GM18951 (cell line): Measurements from ENCODE around the gene VTI1A.

Experiments used
- POLR2A ChIP-seq: IDR thresholded peaks from 4 replicates; pipeline ENCODE4 v1.6.1; 2011; ENCODE audit warnings: mild to moderate bottlenecking; ENCODE audit not compliant: insufficient read length, insufficient read depth; ENCODE audit errors: extremely low read depth
- in situ Hi-C: fragments of 300-500 bp; cut with MboI; formaldehyde crosslinking; loops from one replicate; pipeline ENCODE4 v1.12.0; 2022; ENCODE audit warnings: low sequenced_read_pairs, mixed read lengths, inconsistent platforms; ENCODE audit not compliant: unreplicated experiment

The VTI1A gene

DNA sequence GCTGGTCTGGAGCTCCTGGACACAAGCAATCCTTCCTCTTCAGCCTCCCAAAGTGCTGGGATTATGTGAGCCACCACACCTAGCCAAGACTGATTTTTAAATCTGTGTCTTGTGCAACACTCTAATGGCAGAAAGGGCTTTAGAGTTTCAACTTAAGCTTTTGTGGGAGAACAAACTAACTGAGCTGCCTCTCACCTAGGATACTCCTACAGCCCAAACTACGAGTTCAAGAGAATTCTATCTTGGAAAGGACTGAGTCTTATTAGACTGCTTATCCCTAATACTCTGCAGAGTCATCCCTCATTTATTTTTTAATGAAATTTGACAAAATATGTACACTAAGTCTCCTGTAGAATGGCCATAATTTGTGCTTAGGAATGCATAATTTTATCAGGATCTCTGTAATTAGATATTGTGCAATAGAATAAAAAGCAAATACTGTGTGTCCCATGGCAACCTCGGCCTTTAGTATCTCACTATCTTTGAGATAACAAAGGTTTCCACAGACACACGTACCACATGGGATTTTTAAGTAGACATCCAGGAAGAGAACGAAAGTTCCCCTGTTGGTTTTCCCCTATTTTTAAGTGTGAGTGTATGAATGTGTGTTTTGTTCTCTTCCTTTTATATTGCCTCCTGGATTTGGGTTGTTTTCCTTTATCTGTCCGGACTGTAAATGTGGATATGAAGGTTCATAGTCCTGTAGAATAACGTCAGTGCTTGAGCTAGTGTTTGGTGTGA is 303.6 kb downstream of the VTI1A start:
- TF ChIP-seq POLR2A = no peak
- in situ Hi-C loops = no loop called here

DNA sequence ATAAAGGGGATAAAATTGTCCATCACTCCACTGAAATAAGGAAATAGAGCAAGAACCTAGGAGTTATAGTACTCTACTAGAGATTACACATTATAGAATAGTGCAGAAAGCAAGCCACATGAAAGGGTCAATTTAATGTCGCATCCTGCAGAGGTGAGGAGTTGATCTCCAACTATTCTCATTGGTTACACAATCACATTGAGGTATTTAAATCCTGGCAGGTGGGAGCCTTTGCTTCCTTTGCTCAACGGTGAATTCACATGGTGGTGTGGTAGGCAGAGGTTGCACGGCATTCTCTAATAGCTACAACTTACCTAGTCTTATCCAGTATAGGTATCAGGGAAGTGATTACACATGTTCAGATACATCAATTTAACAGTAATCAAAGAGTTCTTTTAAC is 304.6 kb downstream of the VTI1A start:
- no peak for TF ChIP-seq POLR2A
- in situ Hi-C loops = no loop called here

DNA sequence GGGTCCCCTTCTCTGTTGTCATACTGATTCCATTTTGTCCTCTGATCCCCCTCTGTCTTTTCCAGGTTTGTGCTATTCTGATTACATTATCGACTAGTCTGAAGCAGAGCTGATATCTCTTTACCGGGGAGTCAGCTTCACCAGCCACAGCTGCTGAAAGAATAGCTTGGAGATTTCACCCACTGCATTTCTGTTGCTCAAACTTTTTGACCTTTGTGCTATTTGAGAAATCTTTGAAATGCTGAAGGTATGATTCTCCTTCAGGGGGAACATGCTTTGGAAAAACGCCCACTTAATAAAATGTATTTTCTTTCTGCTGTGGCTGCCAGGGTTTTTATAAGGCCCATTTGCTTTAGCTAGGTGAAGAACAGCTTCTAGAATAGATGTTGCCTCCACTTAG is 305.3 kb downstream of the VTI1A start:
- TF ChIP-seq POLR2A = no peak
- in situ Hi-C loops = no loop called here

DNA sequence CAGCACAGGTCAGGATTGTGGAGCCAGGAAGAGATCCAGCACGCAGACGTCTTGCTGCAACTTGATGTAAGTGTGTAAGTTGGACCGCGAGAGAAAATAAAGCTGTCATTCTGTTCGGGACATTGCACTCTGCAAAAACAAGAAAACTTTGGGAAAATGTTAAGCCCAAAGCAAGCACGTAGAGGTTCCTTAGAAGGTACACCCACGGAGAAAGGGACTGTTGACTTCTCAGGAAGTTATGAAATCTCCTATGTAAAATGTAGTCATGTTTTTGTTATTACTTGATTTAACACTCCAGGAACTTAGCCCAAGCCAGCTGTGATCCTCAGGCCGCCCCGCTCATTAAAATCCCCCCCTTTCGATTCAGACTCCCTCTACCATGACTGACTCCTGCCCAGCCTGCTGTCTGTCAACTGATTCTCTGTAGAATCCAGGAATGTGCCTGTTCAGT is 307.0 kb downstream of the VTI1A start:
- TF ChIP-seq POLR2A = no peak
- in situ Hi-C loops = no loop called here

DNA sequence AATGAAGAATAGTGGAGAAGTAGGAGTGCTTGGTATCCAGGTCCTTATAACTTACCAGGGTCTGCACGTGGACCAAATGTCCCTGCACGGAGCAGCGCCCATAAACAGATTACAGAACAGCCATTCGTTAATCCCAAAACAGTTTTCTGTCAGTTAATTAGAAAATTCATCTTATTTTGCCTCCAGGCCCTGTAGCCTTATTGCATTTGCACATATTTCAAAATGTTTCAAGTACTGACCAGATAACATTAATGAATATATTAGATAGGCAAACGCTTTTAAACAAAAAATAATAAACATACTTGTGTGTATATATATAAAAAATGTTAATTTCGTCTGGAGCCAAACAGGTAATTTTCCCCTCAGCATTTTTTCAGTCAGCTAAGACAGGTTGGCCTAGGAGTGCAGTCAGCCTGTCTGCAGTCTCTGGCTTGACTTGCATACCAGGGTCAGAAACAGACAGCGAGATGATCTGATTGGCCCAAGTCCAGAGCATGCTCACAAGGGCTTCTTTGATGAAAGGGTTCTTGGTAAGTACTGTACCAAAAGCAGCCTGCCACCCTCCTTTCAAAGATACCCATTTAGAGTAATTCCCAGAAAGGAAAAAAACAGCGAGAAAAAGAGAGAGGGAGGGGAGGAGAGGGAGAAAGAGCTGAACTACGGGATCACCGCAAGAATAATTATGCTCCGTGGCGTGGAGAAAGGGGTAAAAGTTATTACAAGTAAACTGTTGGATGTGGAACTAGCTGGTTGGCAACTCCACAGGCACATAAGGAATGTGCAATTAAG is 308.6 kb downstream of the VTI1A start:
- in situ Hi-C loops = no loop called here
- TF ChIP-seq POLR2A = no peak

- in situ Hi-C loops = no loop called here
- TF ChIP-seq POLR2A = no peak
These were observed 309.2 kb downstream of the VTI1A start for GRCh38 chr10:112756235-112756527.

GRCh38 chr10:112758961-112759360 is 311.9 kb downstream of the VTI1A start:
- in situ Hi-C loops = no loop called here
- TF ChIP-seq POLR2A = no peak

DNA sequence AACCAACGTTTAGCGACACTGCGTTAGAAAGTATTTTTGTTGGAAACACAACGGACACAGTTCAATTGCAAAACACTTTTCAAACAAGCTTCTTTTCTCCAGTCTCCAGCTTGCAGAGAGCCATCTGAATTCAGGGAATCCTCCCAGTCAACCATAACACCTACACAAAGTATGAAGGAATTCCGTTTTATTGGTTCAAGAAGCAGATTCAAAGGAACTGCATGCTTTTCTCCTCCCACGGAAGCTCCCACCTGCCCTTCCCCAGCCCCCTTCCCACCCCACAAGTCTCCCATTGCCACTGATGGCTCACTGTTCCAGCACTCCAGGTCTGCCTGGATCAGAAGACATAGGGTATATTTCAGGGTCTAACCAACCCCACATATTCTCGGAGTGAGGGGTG is 312.5 kb downstream of the VTI1A start:
- in situ Hi-C loops = no loop called here
- TF ChIP-seq POLR2A = no peak

DNA sequence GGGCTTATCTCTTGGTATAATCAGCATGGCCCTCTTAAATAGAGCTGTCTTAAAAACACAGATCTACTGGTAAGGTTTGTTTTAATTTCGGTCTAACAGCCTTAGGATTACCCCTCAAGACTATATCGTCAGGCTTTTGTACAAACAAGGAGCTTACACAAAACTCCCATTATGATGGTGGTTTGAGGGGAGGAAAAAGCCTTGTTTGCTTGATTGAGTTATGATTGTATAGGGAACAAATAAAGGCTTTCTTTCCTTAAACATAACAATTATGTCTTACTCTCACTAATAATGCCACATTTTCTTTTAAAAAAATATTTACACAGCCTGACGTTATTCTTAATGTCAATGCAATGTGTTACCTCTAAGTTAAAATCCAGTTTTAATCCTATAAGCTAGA is 314.2 kb downstream of the VTI1A start:
- TF ChIP-seq POLR2A = no peak
- in situ Hi-C loops = no loop called here

- in situ Hi-C loops = no loop called here
These were observed 317.0 kb downstream of the VTI1A start for GRCh38 chr10:112763916-112764520.

GRCh38 chr10:112765717-112766235 is 318.8 kb downstream of the VTI1A start:
- no peak for TF ChIP-seq POLR2A
- in situ Hi-C loops = no loop called here

More at GRCh38 chr10:112763916-112764520, 317.0 kb downstream of the VTI1A start:
- TF ChIP-seq POLR2A = no peak

- no peak for TF ChIP-seq POLR2A
- in situ Hi-C loops = no loop called here
These were observed 319.6 kb downstream of the VTI1A start for GRCh38 chr10:112766636-112767035.

- in situ Hi-C loops = no loop called here
- no peak for TF ChIP-seq POLR2A
These were observed 320.1 kb downstream of the VTI1A start for GRCh38 chr10:112767156-112767555.

DNA sequence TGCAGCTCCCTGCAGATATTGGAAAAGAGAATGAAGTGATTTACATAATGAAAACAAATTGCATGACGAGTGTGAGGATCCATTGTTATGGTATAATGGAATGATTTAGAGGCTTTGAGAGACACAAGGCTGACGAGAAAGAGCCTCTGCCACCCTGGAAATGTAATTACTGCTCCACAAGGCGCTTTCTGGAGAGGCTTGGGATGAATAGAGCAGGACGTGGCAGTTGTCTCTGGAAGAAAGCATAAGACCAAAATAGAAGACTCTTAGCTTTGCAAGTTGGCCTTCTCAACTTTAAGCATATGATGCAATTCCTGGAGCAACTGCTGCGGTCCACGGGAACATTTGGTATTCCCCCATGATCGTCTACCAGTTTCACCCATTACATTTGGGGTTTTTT is 321.1 kb downstream of the VTI1A start:
- in situ Hi-C loops = no loop called here
- TF ChIP-seq POLR2A = no peak

DNA sequence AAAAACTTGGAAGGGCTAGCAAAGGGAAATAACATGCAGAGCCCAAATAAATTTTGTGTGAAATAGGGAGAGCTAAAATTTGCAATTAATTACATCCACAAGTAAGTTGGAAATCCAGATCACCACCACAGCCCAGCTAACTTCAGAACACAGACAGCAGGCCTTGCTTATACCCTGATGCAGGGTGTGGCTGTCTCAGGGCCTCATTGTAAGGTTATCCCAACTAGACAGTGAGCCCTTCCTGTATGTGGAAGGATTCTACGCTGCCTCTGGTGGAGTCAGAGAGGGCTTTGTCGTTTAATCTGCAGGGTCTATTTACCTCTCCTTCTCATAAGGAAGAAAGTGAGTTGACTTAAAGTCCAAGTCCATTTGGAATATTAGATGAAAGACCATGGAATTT is 322.1 kb downstream of the VTI1A start:
- in situ Hi-C loops = no loop called here
- TF ChIP-seq POLR2A = no peak
